SHP77 (cell line): ENCODE results near the gene THRAP3.
A peak's percentile ranks its signal among the peaks of the same experiment; 100 is the strongest.

Experiments used
- DNase-seq, 2 experiments: peaks; one replicate each; lab custom pipeline; 2025; lab: John Stamatoyannopoulos, UW

Gene THRAP3

DNA sequence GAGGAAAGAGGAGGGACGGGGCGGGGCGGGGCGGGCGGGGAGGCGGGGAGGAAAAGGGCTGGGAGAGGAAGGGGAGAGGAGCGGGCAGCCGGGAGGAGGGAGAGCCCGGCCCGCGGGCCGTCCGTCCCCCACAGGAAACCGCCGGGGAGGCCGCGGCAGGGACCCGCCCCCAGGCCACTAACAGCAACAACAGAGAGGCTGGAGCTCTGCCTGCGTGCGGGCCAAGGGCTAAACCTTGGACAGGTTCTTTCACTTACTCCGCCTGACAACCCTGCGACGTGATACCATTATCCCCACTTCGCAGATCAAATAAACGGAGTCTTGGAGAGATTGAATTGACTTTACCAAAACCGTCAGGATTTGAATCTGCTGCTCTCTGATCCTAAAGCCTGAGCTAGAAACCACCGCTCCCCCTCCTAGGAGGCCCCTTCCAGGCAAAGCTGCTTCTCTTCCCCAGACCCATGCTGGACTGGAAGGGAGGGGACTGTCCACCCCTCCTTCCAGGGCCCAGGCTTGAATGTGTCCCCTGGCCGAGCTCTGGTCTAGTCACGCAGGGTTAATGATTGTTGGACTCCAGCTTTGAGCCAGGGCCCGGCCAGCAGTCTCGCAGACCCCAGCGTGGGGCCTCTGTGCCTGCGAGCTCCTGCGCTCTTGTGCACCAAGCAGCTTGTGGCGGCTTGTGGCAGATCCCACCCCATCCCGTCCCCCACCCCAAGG lies 99.6 kb downstream of the THRAP3 start, which contains the start of gene EVA1B:
Gene EVA1B, minus strand, starts transcription at position 10 of the 717 bp plus-strand sequence. CDS start 608 bp downstream, outside the sequence.
- peak; percentile 17 to 45 for DNase-seq

DNA sequence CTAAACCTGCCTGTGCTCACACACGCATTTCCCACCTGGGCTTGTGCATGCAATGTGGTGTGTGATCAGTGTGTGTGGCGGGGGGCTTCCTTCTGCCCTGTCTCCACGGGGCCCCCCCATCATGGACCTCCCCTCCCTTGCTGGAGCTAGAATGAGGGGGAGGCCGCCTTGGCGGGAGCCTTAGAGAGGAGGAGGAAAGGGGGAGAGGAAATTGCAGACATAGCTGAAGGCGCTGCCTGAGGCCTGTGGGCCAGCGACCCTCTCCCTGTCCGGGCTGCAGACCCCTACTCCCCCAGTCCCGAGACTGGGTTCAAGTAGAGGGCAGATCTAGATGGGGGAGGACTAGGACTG lies 100.1 kb downstream of the THRAP3 start:
- DNase-seq, result no peak

DNA sequence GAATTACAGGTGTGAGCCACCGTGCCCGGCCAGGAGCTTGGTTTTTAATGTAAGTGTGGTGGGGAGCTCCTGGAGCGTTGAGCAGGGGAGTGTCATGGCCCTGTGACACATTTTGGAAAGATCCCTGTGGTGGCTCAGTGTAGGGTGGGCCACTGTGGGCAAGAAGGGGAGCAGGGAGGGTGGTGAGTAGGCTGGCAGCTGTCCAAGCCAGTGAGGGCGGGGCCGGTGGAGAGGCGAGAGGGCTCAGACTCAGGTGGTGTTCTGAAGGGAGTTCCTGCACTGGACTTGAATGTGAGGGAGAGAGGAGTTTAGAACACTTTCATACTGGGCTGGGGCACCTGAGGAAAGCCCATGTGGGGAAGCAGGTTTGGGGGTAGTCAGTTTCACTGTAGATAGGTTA lies 102.3 kb downstream of the THRAP3 start:
- DNase-seq, result no peak

DNA sequence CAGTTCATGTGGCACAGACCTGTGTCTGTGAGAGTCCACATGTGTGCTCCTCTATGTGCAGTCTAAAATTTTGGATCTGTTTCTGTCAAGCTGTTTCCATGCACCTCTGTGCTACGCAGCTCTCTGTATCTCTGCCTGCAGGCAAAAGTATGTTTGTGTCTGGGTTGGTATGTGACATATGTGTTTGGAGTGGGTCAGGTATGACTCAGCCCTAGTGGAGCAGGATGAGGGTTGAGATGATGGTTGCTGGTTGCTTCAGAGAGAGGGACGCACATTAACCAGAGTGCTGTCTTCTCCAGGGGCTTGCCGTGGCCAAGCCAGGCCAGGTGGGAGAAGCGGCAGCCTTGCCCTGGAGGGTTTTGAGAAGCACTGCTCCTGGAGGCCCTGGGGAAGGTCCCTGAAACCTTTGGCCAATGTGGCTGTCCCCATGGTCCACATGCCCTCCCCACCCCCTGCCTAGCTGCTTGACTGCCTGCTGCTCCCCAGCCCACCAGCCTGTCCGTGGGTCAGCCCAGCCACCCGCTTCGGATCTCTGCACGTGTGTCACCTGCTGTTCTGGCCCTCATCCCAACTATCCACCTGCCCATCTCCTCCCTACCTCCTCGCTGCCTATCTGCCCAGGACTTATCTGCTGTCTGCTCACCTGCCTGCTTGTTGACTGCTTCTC lies 103.3 kb downstream of the THRAP3 start:
- DNase-seq, result no peak

DNA sequence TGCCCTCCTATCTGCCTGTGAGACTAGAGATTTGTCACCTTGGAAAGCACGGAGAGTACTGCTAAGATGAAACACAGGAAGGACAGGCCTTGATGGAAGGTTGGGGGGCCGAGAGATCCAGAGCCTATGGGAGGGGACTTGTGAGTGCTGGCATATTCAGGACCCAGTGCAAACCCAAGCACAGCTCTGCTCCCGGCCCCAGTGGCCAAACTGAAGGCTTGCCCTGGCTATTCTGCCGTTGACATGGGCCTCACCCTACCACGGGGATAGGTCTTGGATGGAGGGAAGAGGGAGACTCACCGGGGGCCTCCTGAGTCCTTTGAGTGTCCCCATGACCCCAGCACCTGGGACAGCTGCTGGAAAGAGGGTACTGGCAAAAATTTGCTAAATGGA lies 103.8 kb downstream of the THRAP3 start:
- no peak for DNase-seq

DNA sequence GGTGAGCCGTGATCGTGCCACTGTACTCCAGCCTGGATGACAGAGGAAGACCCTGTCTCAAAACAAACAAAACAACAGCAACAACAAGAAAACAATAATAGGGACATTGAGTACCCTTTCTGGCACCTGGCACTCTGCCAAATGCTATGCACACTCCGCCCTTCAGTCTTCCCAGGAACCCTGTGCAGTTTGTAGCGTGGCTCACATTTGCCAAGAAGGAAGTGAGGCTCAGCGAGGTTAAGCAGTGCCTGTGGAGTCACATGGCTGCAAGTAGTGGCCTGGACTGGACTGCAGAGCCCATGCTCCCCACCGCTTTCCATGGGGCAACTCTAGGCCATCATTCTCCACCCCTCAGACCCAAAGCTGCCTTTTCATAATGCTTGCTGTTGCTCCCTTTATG lies 104.5 kb downstream of the THRAP3 start:
- DNase-seq, result no peak

DNA sequence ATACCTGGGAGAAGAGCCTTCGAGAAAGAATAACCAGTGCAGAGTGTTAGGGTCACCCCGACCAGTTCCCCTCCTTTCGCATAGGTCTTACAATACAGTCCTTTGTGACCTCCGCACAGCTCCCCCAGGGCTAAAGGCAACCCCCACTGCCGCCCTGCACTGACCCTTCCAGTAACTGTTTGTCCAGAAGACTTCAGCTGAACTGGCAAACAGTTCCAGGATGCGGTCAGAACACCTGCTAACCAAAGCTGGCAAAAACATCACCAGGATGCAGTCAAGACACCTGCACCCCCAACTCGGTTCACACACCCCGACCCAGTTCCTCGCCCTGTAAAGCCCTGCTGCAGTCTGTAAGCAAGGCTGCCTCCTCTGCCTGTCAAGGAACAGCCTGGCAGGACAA lies 105.6 kb downstream of the THRAP3 start:
- DNase-seq, result no peak

DNA sequence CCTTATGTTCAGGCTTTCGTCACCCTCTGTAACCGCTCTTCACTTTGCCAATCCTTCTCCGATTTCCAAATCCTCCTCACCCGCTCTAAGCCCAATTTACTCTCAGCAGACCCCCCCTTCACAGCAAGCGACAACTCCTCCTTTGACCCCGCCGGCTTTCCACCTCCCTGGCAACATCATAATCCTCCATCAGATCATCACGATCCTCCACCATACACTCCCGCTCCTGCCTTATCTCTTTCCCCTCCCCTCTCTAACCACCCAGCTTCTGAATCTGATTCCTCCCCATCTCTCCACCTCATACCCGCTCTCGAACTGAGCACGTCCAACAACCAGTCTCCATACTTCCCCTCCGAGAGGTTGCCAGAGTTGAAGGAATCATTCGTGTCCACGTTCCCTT lies 106.7 kb downstream of the THRAP3 start:
- DNase-seq, result no peak

DNA sequence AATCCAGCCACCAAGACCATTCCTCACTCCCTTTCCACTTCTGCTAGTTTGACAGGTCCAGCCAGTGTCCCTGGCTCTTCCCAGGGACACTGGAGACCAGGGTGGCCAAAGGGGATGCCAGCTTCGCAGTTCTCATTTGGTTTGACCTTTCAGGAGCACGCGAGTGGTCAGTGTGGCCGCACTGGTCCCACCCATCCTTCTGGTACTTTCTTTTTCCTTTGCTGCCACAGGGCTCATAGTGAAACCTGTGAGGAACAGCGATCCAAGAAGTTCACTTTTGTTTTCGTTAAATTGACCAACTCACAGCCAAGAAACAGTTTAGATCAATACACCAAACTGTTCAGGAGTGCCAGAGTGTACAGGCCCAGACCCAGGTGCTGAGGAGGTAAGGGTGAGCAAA lies 113.6 kb downstream of the THRAP3 start:
- DNase-seq, result no peak

DNA sequence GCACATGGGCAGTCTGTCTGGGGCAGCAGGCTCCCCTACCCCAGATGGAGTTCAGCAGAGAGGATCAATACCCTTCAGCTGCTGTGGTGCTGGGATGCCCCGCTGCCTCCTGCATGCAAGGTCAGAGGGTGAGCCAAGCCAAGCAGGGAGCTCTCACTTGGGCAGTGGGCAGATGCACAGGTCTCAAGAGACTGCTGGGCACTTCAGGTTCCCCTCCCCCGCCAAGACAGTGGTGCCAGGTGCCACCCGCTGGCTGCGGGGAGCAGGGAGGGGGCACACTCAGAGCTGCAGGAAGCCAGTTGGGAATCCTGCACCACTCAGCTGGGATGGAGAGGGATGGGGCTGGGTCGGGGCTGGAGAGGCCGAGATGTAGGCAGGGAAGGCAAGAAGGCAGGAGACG lies 115.0 kb downstream of the THRAP3 start:
- DNase-seq, result no peak

DNA sequence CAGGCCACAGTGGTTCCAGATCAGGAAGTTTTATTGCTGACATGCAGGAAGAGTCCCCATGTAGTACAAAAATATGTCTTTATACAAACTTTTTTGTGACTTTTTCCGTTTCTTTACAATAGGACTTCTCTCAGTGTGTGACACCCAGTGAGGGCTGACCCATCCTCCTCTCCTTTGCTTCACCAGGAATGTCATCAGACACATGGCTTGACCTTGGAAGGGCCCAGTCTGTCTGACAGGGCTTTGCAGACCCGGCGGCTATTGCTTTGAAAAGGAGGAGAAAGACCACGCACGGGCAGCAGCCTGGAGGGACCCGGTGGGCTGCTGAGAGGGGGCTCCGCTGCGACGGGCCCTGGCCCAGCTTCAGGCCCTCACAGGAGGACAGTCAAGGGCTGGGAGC lies 115.4 kb downstream of the THRAP3 start:
- no peak for DNase-seq

DNA sequence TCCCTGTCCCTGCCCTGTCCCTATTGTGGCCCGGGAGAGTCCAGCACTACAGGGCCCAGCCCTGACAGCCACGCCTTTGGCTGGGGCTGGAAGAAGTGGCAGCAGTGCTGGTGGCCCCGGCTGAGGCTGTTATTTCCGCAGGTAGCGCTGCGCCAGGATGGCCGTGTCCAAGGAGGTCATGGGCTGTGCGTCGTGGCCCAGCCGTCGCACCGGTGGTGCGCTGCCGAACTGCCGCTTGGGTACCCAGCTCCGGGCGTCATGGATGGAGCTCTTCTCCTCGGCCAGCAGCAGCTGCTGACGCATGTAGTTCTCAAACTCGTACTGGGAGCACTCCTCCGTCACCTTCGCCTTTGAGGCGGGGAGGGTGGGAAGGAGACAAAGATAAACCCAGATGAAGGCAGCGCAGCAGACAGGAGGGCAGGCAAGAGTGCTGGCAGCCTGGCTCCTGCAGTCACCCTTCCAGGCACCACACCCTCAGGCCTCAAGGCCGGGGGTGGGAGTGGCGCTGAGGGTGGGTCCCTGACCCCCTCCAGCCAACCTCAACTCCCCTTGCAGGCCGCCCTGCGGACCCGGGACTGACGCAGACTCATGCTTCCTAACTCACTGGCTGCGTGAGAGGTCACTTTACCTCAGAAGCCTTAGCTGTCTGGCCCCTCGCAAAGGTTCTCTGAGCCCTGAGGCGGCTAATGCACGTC lies 117.5 kb downstream of the THRAP3 start:
- no peak for DNase-seq

DNA sequence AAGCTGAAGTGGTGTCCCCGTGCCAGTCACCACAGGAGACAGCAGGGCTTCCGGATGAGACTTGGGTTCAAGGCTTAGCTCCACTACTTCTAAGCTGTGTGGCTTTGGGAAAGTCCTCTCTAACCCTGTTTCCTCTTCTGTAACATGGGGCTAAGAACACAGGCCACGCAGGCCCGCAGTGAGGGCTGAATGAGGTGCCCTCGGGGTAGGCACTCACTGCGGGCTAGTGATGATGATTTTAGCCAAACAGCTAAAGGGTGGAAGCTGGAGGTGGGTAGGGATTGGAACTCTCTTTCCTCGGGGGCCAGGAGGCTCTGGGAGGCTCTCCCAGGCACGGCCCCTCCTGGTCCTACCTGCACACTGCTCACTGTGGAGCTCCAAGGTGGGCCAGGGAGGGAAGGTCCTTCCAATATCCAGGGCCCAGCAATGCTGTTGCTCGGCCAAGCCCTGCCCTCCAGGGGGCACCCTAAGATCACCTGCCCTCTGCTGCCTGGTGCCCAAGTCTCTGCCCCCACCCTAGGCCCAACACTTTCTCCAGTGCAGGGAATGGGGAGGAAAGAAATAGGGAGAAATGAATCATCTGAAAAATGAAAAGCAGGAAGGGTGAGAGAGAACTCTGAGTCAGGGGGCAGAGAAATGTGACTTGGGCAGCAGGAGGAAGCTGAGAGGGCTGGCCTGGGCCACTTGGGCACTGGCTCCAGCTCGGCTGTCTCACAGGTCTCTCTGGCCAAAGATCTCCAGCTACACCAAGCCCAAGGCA lies 118.4 kb downstream of the THRAP3 start:
- DNase-seq, result no peak

DNA sequence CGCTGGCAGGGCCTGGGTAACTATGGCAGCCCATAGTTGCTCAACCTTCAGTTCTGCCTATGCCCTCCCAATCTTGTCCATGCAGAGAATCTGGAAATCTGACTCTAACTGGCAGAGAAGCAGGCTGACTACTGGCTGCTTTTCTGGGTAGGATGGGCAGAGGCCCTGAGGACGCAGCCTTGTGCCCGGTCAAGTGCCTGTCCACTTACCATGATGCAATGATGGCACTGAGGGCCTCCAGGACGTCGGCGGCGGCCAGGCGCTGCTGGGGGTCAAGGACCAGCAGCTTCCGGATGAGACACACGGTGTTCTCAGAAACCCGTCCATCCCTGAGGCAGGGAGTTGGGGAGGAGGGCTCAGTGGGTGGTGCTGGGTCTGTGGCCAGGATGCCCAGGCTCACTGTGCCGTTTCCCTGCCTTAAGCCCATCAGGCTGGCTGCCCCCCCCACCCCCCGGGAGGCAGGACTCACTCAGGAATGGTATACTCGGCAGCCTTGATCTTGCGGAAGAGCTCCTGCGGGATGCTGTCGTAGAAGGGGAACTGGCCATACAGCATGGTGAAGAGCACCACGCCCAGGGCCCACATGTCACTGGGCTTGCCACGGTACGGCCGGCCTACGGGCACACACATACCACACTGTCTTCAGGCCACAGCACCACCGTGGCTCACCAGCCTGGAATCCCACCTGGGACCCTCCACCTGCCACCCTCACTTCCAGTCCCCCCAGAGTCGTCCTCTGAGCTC lies 119.6 kb downstream of the THRAP3 start:
- DNase-seq, result no peak

DNA sequence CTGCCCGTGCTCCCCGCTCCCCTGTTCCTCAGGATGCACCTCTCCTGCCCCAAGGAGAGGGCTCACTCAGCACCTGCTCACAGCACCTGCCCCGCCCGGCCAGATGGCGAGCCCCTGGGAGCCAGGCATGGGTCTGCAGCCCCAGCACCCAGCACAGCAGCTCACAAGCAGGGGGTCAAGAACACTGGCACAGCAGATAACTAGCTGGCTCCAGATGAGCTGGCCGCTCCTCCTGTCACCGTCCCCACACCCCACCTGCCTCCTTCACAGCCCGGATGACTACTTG lies 120.1 kb downstream of the THRAP3 start:
- no peak for DNase-seq

DNA sequence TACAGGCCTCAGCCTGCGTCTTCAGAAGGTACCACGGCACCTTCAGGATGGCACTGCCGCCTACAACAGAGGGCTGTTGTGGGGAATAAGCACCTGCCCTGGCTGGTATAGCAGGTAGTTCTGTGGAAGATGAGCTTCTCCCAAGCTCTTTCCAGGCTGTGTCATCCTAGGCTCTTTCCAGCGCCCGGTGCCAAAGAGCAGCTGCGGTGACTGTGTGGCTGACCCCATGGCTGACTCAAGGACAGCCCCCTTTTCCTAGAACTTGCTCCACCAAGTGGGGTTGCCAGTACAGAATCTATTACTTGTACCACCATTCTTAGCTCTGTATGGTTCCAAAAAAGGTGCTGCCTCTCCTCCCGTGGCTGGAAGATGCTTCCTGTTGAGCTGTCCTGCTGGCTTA lies 121.1 kb downstream of the THRAP3 start:
- no peak for DNase-seq

DNA sequence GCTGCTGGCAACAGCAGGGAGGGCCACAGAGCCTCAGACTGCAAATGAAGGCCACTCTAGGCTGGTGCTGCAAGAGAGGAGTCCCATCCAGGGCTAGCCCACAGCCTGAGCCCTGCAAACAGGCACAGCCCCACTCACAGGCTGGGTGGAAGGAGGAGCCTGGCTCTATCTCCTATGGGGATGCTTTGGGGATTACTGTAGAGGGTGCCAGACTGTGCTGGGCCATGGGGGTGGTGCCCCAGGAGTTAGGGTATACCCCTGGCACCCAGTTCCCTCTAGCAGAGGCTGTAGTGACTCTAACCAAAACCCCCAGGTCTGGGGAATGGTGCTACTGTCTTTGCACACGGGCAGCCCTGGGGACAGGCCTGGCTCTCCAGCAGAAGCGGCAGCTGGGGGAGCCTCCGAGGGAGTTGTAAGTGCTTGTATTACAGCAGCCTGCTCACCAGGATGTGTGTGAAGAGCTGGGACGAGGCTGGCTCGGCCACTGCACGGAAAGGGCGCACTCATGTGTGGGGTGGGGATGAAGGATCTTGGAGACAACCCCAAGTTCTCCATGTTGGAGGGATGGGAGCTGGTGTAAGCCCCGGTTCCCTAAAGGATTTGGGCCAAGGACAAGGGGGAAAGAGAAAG lies 122.6 kb downstream of the THRAP3 start:
- DNase-seq, result no peak

DNA sequence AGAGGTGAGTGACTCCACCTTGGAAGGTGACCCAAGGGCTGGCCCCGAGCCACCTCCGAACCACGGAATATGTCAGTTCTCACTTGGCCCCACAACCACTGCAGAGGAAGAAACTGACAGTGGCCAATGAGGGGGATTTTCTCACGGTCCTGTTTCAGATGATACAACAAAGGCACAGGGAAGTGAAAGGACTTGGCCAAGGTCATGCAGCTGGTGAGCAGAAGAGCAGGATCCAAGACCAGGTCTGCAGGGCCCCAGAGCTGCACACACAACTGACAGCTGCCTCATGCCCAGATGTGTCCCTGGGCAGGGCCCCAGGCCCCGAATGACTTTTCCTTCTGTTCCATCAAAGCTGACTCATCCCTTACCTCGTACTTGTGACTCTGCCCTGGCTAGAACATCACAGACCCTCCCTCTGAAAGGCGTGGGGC lies 125.0 kb downstream of the THRAP3 start:
- DNase-seq, result no peak

DNA sequence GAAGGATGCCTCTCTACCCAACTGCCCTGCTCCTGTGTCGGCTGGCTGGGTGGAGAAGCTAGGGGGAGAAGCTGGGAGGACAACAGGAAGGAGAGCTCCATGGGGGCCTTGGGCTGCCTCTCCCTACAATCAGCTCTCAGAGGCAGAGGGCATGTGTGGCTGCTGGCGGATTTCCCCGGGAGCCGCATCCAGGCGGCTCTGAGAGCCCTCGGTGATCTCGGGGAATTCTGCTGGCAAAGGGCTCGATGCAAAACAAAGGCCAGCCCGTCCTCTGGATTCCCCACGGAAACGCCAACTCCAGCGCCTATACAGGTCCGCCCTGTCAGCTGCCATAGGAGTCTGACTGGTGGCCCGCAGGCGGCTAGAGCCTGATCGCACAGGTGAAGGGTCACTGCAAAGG lies 125.6 kb downstream of the THRAP3 start:
- DNase-seq, result no peak

DNA sequence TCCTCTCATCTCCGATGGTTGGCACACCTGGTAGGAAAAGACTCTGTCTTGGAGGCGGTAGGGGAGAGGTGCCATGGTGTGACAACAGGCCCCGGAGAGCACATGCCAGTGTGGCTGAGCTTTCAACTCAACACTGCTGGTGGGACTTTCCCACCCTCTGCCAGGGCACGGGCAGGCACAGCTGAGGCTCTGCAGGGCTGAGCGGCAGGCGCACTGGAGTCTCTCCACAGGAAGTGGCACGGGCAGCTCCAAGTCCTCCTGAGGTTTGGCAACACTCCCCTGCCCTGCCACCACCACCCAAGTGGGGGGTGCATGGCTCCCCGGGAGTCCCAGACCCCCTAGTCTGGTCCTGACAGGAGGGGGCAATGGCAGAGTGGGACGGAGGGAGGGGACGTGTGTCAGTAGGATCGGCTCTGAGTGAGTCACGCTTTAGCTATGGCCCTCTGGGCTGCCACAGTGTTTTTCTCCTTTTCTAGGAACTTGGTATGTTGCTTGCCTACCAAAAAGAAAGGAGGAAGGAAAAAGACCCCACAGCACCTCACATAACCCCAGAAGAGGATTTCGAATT lies 126.5 kb downstream of the THRAP3 start:
- no peak for DNase-seq
